GM12878 (cell line): ENCODE measurements around the gene CDON. TPM values are rescaled to one million over a fixed set of nuclear protein-coding genes. Genes with fewer than 3 reads are reported as not detected.

ENCODE experiments used
- ATAC-seq: fragments of 200-7000 bp; cut with Tn5 transposase; 3 replicates; pipeline ENCODE4 v1.9.1; 2020; ENCODE audit warnings: mild to moderate bottlenecking, moderate library complexity
- BruUV-seq: library from RNA; stranded (reverse); fragments of 400-500 nt; replicated peaks from 2 replicates; lab custom pipeline; 2021; lab: Mats Ljungman, UMichigan
- CTCF ChIA-PET: fragments of 300-600 bp; sonication (Branson Sonifier 250); formaldehyde crosslinking; extraction: SDS; loops from one replicate; lab custom pipeline; 2021; ENCODE audit warnings: inconsistent platforms; lab: Yijun Ruan, JAX
- POLR2A ChIA-PET: fragments of 350-600 bp; formaldehyde crosslinking; extraction: SDS; loops from one replicate; lab custom pipeline; 2021; ENCODE audit warnings: inconsistent platforms; lab: Charles Lee
- RAD21 ChIA-PET: fragments of 300-600 bp; sonication (Branson Sonifier 250); formaldehyde crosslinking; loops from one replicate; lab custom pipeline; 2023; ENCODE audit warnings: antibody characterized with exemption; ENCODE audit not compliant: unreplicated experiment; lab: Charles Lee
- SMC1A ChIA-PET: fragments of 300-600 bp; sonication (Branson Sonifier 250); formaldehyde crosslinking; loops from one replicate; lab custom pipeline; 2023; ENCODE audit not compliant: unreplicated experiment, uncharacterized antibody; lab: Charles Lee
- DNase-seq: peaks from one replicate; pipeline ENCODE4 v3.0.0-alpha.2; 2011; ENCODE audit warnings: low read depth, low spot score
- FAIRE-seq: peaks from 3 replicates; lab custom pipeline; 2011; peaks lifted over from hg19 to GRCh38; lab: Jason Lieb, UNC
- H2AFZ ChIP-seq: 2 replicates; pipeline ENCODE4 v1.6.0; 2011; ENCODE audit warnings: low read depth, low read length, control low read depth; ENCODE audit not compliant: control insufficient read depth
- H3K27ac ChIP-seq: 2 replicates; pipeline ENCODE4 v1.5.1; 2011; ENCODE audit warnings: control low read depth; ENCODE audit not compliant: control insufficient read depth, insufficient read depth
- H3K27me3 ChIP-seq, 2 experiments: replicated peaks in 1 of 2; 2 replicates each; pipeline versions ENCODE4 v1.6.0 to v1.6.1; 2011; ENCODE audit warnings: low read length in 1 of 2; ENCODE audit not compliant: control insufficient read depth in 2 of 2, insufficient read depth in 2 of 2
- H3K36me3 ChIP-seq, 2 experiments: 2 replicates each; pipeline ENCODE4 v1.5.1; 2011; ENCODE audit warnings: low read length in 1 of 2; ENCODE audit not compliant: control insufficient read depth in 2 of 2, insufficient read depth in 2 of 2
- H3K4me1 ChIP-seq: 2 replicates; pipeline ENCODE4 v1.6.1; 2011; ENCODE audit warnings: mild to moderate bottlenecking, low read length, moderate library complexity, mixed read lengths; ENCODE audit not compliant: control insufficient read depth, insufficient read depth
- H3K4me2 ChIP-seq: 2 replicates; pipeline ENCODE4 v1.6.0; 2011; ENCODE audit warnings: control low read depth; ENCODE audit not compliant: control insufficient read depth, insufficient read depth
- H3K4me3 ChIP-seq: fragments of 200-600 bp; sonication (generic); 2 replicates; pipeline ENCODE4 v1.5.1; 2016
- H3K79me2 ChIP-seq: 2 replicates; pipeline ENCODE4 v1.6.0; 2011; ENCODE audit warnings: low read length; ENCODE audit not compliant: control insufficient read depth, insufficient read depth
- H3K9ac ChIP-seq: 2 replicates; pipeline ENCODE4 v1.8.0; 2011; ENCODE audit warnings: low read length, control low read depth, mixed read lengths; ENCODE audit not compliant: control insufficient read depth, insufficient read depth
- H3K9me3 ChIP-seq: replicated peaks from 3 replicates; pipeline ENCODE4 v1.5.1; 2011; ENCODE audit warnings: mild to moderate bottlenecking, low read length; ENCODE audit not compliant: control insufficient read depth, insufficient read depth
- H4K20me1 ChIP-seq: 2 replicates; pipeline ENCODE4 v1.6.0; 2011; ENCODE audit not compliant: control insufficient read depth, insufficient read depth
- CHD2 ChIP-seq: IDR thresholded peaks from 2 replicates; pipeline ENCODE4 v1.6.1; 2011; ENCODE audit warnings: low read depth, low read length, improper control_type of control experiment, borderline replicate concordance
- EED ChIP-seq: sonication (generic); IDR thresholded peaks from 2 replicates; pipeline ENCODE4 v1.6.1; 2016; ENCODE audit warnings: antibody characterized with exemption, low read depth
- ETV6 ChIP-seq, 2 experiments: fragments of 450-650 bp in 1 of 2; IDR thresholded peaks in 1 of 2; conservative IDR thresholded peaks in 1 of 2; 2 replicates each; pipeline ENCODE4 v1.6.1; 2014; ENCODE audit warnings: antibody characterized with exemption in 1 of 2, borderline replicate concordance in 1 of 2, low read depth in 1 of 2, mild to moderate bottlenecking in 1 of 2, moderate library complexity in 1 of 2
- HDAC2 ChIP-seq: fragments of 200-600 bp; sonication (generic); IDR thresholded peaks from 2 replicates; pipeline ENCODE4 v1.6.1; 2017
- HDGF ChIP-seq: fragments of 450-650 bp; IDR thresholded peaks from 2 replicates; pipeline ENCODE4 v1.6.1; 2016; ENCODE audit warnings: antibody characterized with exemption
- KDM1A ChIP-seq: fragments of 200-600 bp; sonication (generic); IDR thresholded peaks from 2 replicates; pipeline ENCODE4 v1.6.1; 2016; ENCODE audit warnings: borderline replicate concordance
- RBBP5 ChIP-seq: fragments of 200-600 bp; sonication (generic); conservative IDR thresholded peaks from 2 replicates; pipeline ENCODE4 v1.6.1; 2016
- RCOR1 ChIP-seq: conservative IDR thresholded peaks from 2 replicates; pipeline ENCODE4 v1.6.1; 2012; ENCODE audit warnings: low read depth, low read length, improper control_type of control experiment
- SIN3A ChIP-seq: IDR thresholded peaks from 2 replicates; pipeline ENCODE4 v1.6.1; 2012; ENCODE audit warnings: low read depth, low read length, improper control_type of control experiment
- TAF1 ChIP-seq: IDR thresholded peaks from 2 replicates; pipeline ENCODE4 v1.6.1; 2011; ENCODE audit warnings: mild to moderate bottlenecking, low read depth, low read length, borderline replicate concordance
- WGBS: methylation state at CpG from one replicate; pipeline ENCODE4 v1.1.6; 2016; ENCODE audit warnings: low lambda C conversion rate; ENCODE audit not compliant: insufficient replicate concordance, insufficient coverage; ENCODE audit errors: missing lambda C conversion rate; 5-methylcytosine and 5-hydroxymethylcytosine counted together
- in situ Hi-C: fragments of 300-500 bp; cut with MboI; formaldehyde crosslinking; loops from 9 replicates; pipeline ENCODE4 v1.14.3; 2018; ENCODE audit warnings: mixed read lengths
- intact Hi-C: fragments of 100-400 bp; cut with micrococcal nuclease; formaldehyde crosslinking; loops from one replicate; pipeline ENCODE4 v1.14.2; 2022; ENCODE audit not compliant: unreplicated experiment
- polyA plus RNA-seq, 11 experiments: library from polyadenylated mRNA; depleted of rRNA in 4 of 11; unstranded in 6 of 11; stranded (reverse) in 5 of 11; fragments of >200 nt; fragmentation: Nextera tagmentation in 4 of 11; fragmentation: Illumina TruSeq in 1 of 11; extraction: Ambion mirVana in 4 of 11; extraction: Trizol in 1 of 11; gene quantifications; 1 replicate in 1 of 11; 2 replicates in 10 of 11; pipeline versions ENCODE4 v1.2.1 to v1.2.3, GENCODE V29; 2011 to 2016; ENCODE audit warnings: inconsistent platforms in 2 of 11, missing spikeins in 2 of 11, low read depth in 1 of 11
- total RNA-seq, 4 experiments: library from RNA; depleted of rRNA in 3 of 4; stranded (reverse); fragments of >200 nt in 3 of 4; fragmentation: Illumina TruSeq in 1 of 4; extraction: Trizol in 1 of 4; gene quantifications; 2 replicates each; pipeline versions ENCODE4 v1.2.1 to v1.2.3, GENCODE V29; 2013 to 2021
- TF ChIP-seq, protein P1 (sequence below): IDR thresholded peaks from 2 replicates; pipeline ENCODE4 v1.6.1; 2011; ENCODE audit warnings: mild to moderate bottlenecking, low read depth, low read length, moderate library complexity; ENCODE audit not compliant: insufficient replicate concordance
- TF ChIP-seq, protein P2 (sequence below): fragments of 150-350 bp; IDR thresholded peaks from 2 replicates; pipeline ENCODE4 v1.6.1; 2016; ENCODE audit warnings: low read depth, low read length

CDON gene
- total and polyA plus RNA-seq, 10 of the 15 experiments (the other 5 are each of a cell fraction or from before 2014, with no cell fraction given): 0.07 to 4.2 (median 0.36) TPM

DNA sequence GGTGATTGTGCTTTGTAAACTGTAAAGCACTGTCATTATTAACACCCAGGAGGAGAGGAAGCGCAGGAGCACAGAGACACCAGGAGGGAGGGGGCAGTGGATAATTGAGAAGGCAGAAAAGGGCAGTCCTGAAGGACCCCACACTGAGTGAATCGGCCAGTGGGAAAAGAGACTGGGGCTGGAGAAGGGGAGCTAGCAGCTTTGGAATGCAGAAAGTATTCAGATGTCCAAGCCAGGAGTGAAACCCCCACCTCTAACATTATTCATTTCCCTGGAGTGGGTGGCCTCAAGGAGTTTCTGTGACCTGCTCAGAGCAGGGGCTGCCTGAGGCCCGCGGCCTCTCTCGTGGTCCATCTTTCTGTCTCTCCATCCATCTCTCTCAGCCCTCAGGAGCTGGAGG is 38.0 kb upstream of the CDON start:
- FAIRE-seq (no peak), DNase-seq (no peak), ATAC-seq (no peak)
- Histone ChIP-seq H3K27me3 (no peaks in the 10 kb centered on the region; a peak in 1 of 4 replicates), H3K4me3 (no peak overlapping the region), H3K27ac (no peak overlapping the region), H3K9me3 (no peaks in the 10 kb centered on the region), H3K36me3 (no peaks in the 10 kb centered on the region), H3K4me1 (peaks cover 10% of the 10 kb centered on the region), H3K4me2 (no peak overlapping the region), H2AFZ (no peak overlapping the region), H3K9ac (no peak overlapping the region)
- BruUV-seq: no TSS peak
- ChIA-PET CTCF (no interaction called here), SMC1A (no interaction called here), RAD21 (interaction anchor here (1.2 kb wide), 1 partner anchor 158 kb away, joined by 3 read pairs; no protein-coding TSS in a partner anchor)
- in situ Hi-C loops: no loop called here
- WGBS: 11% methylated on average over 5 of the region's 5 CpGs
- TF ChIP-seq EED (no peak), ETV6 (conservative IDR thresholded peaks at IDR 0.05 in 1 of 2, IDR thresholded peaks at IDR 0.05 in 1 of 2; ENCODE audit: borderline replicate concordance in 1 of 2, low read depth in 1 of 2) (no peak), HDGF (no peak), SIN3A (no peak), KDM1A (no peak), CHD2 (no peak), RCOR1 (no peak), RBBP5 (no peak), HDAC2 (no peak), TAF1 (no peak)
- TF ChIP-seq, protein P1, sequence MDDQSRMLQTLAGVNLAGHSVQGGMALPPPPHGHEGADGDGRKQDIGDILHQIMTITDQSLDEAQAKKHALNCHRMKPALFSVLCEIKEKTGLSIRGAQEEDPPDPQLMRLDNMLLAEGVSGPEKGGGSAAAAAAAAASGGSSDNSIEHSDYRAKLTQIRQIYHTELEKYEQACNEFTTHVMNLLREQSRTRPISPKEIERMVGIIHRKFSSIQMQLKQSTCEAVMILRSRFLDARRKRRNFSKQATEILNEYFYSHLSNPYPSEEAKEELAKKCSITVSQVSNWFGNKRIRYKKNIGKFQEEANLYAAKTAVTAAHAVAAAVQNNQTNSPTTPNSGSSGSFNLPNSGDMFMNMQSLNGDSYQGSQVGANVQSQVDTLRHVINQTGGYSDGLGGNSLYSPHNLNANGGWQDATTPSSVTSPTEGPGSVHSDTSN: no peak
- TF ChIP-seq, protein P2, sequence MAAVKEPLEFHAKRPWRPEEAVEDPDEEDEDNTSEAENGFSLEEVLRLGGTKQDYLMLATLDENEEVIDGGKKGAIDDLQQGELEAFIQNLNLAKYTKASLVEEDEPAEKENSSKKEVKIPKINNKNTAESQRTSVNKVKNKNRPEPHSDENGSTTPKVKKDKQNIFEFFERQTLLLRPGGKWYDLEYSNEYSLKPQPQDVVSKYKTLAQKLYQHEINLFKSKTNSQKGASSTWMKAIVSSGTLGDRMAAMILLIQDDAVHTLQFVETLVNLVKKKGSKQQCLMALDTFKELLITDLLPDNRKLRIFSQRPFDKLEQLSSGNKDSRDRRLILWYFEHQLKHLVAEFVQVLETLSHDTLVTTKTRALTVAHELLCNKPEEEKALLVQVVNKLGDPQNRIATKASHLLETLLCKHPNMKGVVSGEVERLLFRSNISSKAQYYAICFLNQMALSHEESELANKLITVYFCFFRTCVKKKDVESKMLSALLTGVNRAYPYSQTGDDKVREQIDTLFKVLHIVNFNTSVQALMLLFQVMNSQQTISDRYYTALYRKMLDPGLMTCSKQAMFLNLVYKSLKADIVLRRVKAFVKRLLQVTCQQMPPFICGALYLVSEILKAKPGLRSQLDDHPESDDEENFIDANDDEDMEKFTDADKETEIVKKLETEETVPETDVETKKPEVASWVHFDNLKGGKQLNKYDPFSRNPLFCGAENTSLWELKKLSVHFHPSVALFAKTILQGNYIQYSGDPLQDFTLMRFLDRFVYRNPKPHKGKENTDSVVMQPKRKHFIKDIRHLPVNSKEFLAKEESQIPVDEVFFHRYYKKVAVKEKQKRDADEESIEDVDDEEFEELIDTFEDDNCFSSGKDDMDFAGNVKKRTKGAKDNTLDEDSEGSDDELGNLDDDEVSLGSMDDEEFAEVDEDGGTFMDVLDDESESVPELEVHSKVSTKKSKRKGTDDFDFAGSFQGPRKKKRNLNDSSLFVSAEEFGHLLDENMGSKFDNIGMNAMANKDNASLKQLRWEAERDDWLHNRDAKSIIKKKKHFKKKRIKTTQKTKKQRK: no peak
- TF ChIP-seq, all 136 proteins: peak for 0
- POLR2A ChIA-PET: no interaction called here
- no peaks in the 10 kb centered on the region for H3K79me2 ChIP-seq
- intact Hi-C loops: loop anchor here (1.0 kb wide), 1 partner anchor 13 kb away; no protein-coding TSS in a partner anchor
- no peaks in the 10 kb centered on the region for H4K20me1 ChIP-seq
